IgD-negative memory B cell (primary cell): ENCODE data around the gene RUNX3. TPM values are rescaled to one million over a fixed set of nuclear protein-coding genes. Genes with fewer than 3 reads are reported as not detected.
"Not testable (repeated sequence)": the region's sequence is repeated elsewhere in the genome, so short reads cannot be mapped to it uniquely, and the experiment has no call there.

Experiments used
- H3K27ac Mint-ChIP-seq, 3 donors: one replicate each; pipeline ENCODE4 v1.8.0; 2020 to 2022; ENCODE audit warnings: mild to moderate bottlenecking in 3 of 3, mixed read lengths in 3 of 3, moderate library complexity in 1 of 3
- H3K27me3 Mint-ChIP-seq: one replicate; pipeline ENCODE4 v1.8.0; 2021; ENCODE audit warnings: mixed read lengths
- H3K36me3 Mint-ChIP-seq: one replicate; pipeline ENCODE4 v1.8.0; 2020; ENCODE audit warnings: mild to moderate bottlenecking, mixed read lengths
- H3K4me1 Mint-ChIP-seq, 3 donors: one replicate each; pipeline ENCODE4 v1.8.0; 2020 to 2022; ENCODE audit warnings: mixed read lengths in 3 of 3, mild to moderate bottlenecking in 1 of 3
- H3K4me3 Mint-ChIP-seq, 4 donors: one replicate each; pipeline ENCODE4 v1.8.0; 2020 to 2022; ENCODE audit warnings: mild to moderate bottlenecking in 4 of 4, mixed read lengths in 4 of 4, moderate library complexity in 3 of 4
- H3K9me3 Mint-ChIP-seq, 3 donors: one replicate each; pipeline ENCODE4 v1.8.0; 2020 to 2021; ENCODE audit warnings: mixed read lengths in 3 of 3, mild to moderate bottlenecking in 1 of 3
- polyA plus RNA-seq: library from polyadenylated mRNA; unstranded; fragments of 300-500 nt; fragmentation: Illumina TruSeq; gene quantifications from one replicate; pipeline ENCODE4 v1.2.3, GENCODE V29; 2021

RUNX3 gene
- polyA plus RNA-seq, 1 donor from 2014 or later, result 30.1 TPM

GRCh38 chr1:24911651-24912155 lies 18.4 kb downstream of the RUNX3 start:
- peak overlapping the region; percentile 4 to 71 (median 68) for H3K27ac Mint-ChIP-seq
- H3K36me3 Mint-ChIP-seq, result peaks cover 2% of the 10 kb centered on the region
- no peaks in the 10 kb centered on the region for H3K9me3 Mint-ChIP-seq
- no peaks in the 10 kb centered on the region for H3K27me3 Mint-ChIP-seq
- H3K4me3 Mint-ChIP-seq, result no peak overlapping the region
- H3K4me1 Mint-ChIP-seq, result peaks cover 4 to 16% (median 6%) of the 10 kb centered on the region in 3 donors

- Mint-ChIP-seq H3K27me3 (no peaks in the 10 kb centered on the region), H3K4me1 (peaks cover 0 to 11% (median 6%) of the 10 kb centered on the region in 3 donors), H3K27ac (peak overlapping the region; percentile 4 to 71 (median 68)), H3K9me3 (no peaks in the 10 kb centered on the region), H3K4me3 (peak overlapping the region in 1 of 4 donors; percentile 71), H3K36me3 (peaks cover 2% of the 10 kb centered on the region)
Measured at GRCh38 chr1:24910751-24911650, 19.1 kb downstream of the RUNX3 start.

GRCh38 chr1:24910210-24910609 lies 19.9 kb downstream of the RUNX3 start:
- Mint-ChIP-seq H3K36me3 (peaks cover 2% of the 10 kb centered on the region), H3K27me3 (no peaks in the 10 kb centered on the region), H3K4me1 (peaks cover 0 to 10% (median 2%) of the 10 kb centered on the region in 3 donors)

GRCh38 chr1:24909388-24909898 lies 20.6 kb downstream of the RUNX3 start:
- peaks cover 0 to 10% (median 2%) of the 10 kb centered on the region in 3 donors for H3K4me1 Mint-ChIP-seq
- H3K4me3 Mint-ChIP-seq, result no peak overlapping the region
- no peaks in the 10 kb centered on the region for H3K27me3 Mint-ChIP-seq

More at GRCh38 chr1:24910210-24910609, 19.9 kb downstream of the RUNX3 start:
- peak overlapping the region in 2 of 3 donors; percentile 4 to 68 for H3K27ac Mint-ChIP-seq
- no peak overlapping the region for H3K4me3 Mint-ChIP-seq
- H3K9me3 Mint-ChIP-seq, result no peaks in the 10 kb centered on the region

GRCh38 chr1:24908591-24909259 lies 21.4 kb downstream of the RUNX3 start:
- Mint-ChIP-seq H3K36me3 (no peaks in the 10 kb centered on the region), H3K4me3 (peak overlapping the region in 1 of 4 donors; percentile 12), H3K27ac (peak overlapping the region in 1 of 3 donors; percentile 62), H3K4me1 (peaks cover 0 to 10% (median 2%) of the 10 kb centered on the region in 3 donors), H3K9me3 (no peaks in the 10 kb centered on the region), H3K27me3 (no peaks in the 10 kb centered on the region)

More at GRCh38 chr1:24909388-24909898, 20.6 kb downstream of the RUNX3 start:
- Mint-ChIP-seq H3K9me3 (no peaks in the 10 kb centered on the region), H3K27ac (peak overlapping the region; percentile 4 to 62 (median 53)), H3K36me3 (no peaks in the 10 kb centered on the region)

- H3K4me1 Mint-ChIP-seq, H3K27me3 Mint-ChIP-seq, H3K4me3 Mint-ChIP-seq, H3K36me3 Mint-ChIP-seq, H3K9me3 Mint-ChIP-seq: not testable (repeated sequence)
- H3K27ac Mint-ChIP-seq, result peak overlapping the region in 1 of 3 donors; percentile 74
Measured at GRCh38 chr1:24907587-24908294, 22.3 kb downstream of the RUNX3 start.

- no peaks in the 10 kb centered on the region for H3K27me3 Mint-ChIP-seq
- H3K4me1 Mint-ChIP-seq, result peaks cover 0 to 10% (median 4%) of the 10 kb centered on the region in 3 donors
- no peaks in the 10 kb centered on the region for H3K9me3 Mint-ChIP-seq
- no peak overlapping the region for H3K4me3 Mint-ChIP-seq
- H3K36me3 Mint-ChIP-seq, result no peaks in the 10 kb centered on the region
- peak overlapping the region in 1 of 3 donors; percentile 74 for H3K27ac Mint-ChIP-seq
Measured at GRCh38 chr1:24906760-24907490, 23.2 kb downstream of the RUNX3 start.

GRCh38 chr1:24905979-24906720 lies 23.9 kb downstream of the RUNX3 start:
- H3K27ac Mint-ChIP-seq, result no peak overlapping the region

GRCh38 chr1:24905355-24905978 lies 24.6 kb downstream of the RUNX3 start:
- Mint-ChIP-seq H3K27me3 (no peaks in the 10 kb centered on the region), H3K36me3 (no peaks in the 10 kb centered on the region), H3K9me3 (no peaks in the 10 kb centered on the region), H3K4me1 (peaks cover under 1 to 13% (median 10%) of the 10 kb centered on the region in 3 donors), H3K27ac (peak overlapping the region in 1 of 3 donors; percentile 5), H3K4me3 (no peak overlapping the region)

More at GRCh38 chr1:24905979-24906720, 23.9 kb downstream of the RUNX3 start:
- peaks cover 0 to 13% (median 6%) of the 10 kb centered on the region in 3 donors for H3K4me1 Mint-ChIP-seq
- no peak overlapping the region for H3K4me3 Mint-ChIP-seq
- H3K9me3 Mint-ChIP-seq, result no peaks in the 10 kb centered on the region
- no peaks in the 10 kb centered on the region for H3K36me3 Mint-ChIP-seq
- no peaks in the 10 kb centered on the region for H3K27me3 Mint-ChIP-seq

- H3K4me3 Mint-ChIP-seq, result no peak overlapping the region
- H3K27ac Mint-ChIP-seq, result peak overlapping the region in 1 of 3 donors; percentile 5
- H3K9me3 Mint-ChIP-seq, result no peaks in the 10 kb centered on the region
- no peaks in the 10 kb centered on the region for H3K27me3 Mint-ChIP-seq
- no peaks in the 10 kb centered on the region for H3K36me3 Mint-ChIP-seq
- peaks cover 7 to 19% (median 15%) of the 10 kb centered on the region in 3 donors for H3K4me1 Mint-ChIP-seq
Measured at GRCh38 chr1:24904731-24905354, 25.2 kb downstream of the RUNX3 start.

- Mint-ChIP-seq H3K27me3 (no peaks in the 10 kb centered on the region), H3K36me3 (no peaks in the 10 kb centered on the region), H3K4me1 (peaks cover 14 to 21% (median 15%) of the 10 kb centered on the region in 3 donors), H3K4me3 (peak overlapping the region in 1 of 4 donors; percentile 17), H3K9me3 (no peaks in the 10 kb centered on the region), H3K27ac (peak overlapping the region; percentile 25 to 78 (median 46))
Measured at GRCh38 chr1:24903955-24904730, 25.9 kb downstream of the RUNX3 start.

GRCh38 chr1:24903560-24903954 lies 26.5 kb downstream of the RUNX3 start:
- H3K27me3 Mint-ChIP-seq, result no peaks in the 10 kb centered on the region
- H3K36me3 Mint-ChIP-seq, result no peaks in the 10 kb centered on the region
- H3K9me3 Mint-ChIP-seq, result no peaks in the 10 kb centered on the region
- H3K4me1 Mint-ChIP-seq, result peaks cover 15 to 25% (median 19%) of the 10 kb centered on the region in 3 donors
- no peak overlapping the region for H3K4me3 Mint-ChIP-seq
- H3K27ac Mint-ChIP-seq, result peak overlapping the region in 2 of 3 donors; percentile 25 to 78
